GM23338 (cell line): Measurements from ENCODE around the gene SMTNL2. TPM values are rescaled to one million over a fixed set of nuclear protein-coding genes. Genes with fewer than 3 reads are reported as not detected.

Source experiments
- ATAC-seq: fragments of 200-7000 bp; cut with Tn5 transposase; 3 replicates; pipeline ENCODE4 v1.9.1; 2020
- DNase-seq: peaks from one replicate; pipeline ENCODE4 v3.0.0-alpha.2; 2015; ENCODE audit warnings: low spot score
- H2AFZ ChIP-seq: fragments of 200-600 bp; sonication (generic); 2 replicates; pipeline ENCODE4 v1.8.0; 2016; ENCODE audit warnings: antibody characterized with exemption, mild to moderate bottlenecking, moderate library complexity
- H3F3A ChIP-seq: fragments of 200-600 bp; sonication (generic); replicated peaks from 2 replicates; pipeline ENCODE4 v1.8.0; 2017; ENCODE audit warnings: antibody characterized with exemption, mixed run types, low read depth
- H3K27ac ChIP-seq: fragments of 200-600 bp; sonication (generic); 2 replicates; pipeline ENCODE4 v1.6.1; 2016; ENCODE audit warnings: low read depth
- H3K27me3 ChIP-seq: fragments of 200-600 bp; sonication (generic); 2 replicates; pipeline ENCODE4 v1.8.0; 2016; ENCODE audit warnings: mild to moderate bottlenecking, mixed run types, moderate library complexity; ENCODE audit not compliant: insufficient read depth
- H3K36me3 ChIP-seq: fragments of 200-600 bp; sonication (generic); 2 replicates; pipeline ENCODE4 v1.8.0; 2016; ENCODE audit warnings: mild to moderate bottlenecking; ENCODE audit not compliant: insufficient read depth
- H3K4me1 ChIP-seq: fragments of 200-600 bp; sonication (generic); 2 replicates; pipeline ENCODE4 v1.8.0; 2016; ENCODE audit warnings: mild to moderate bottlenecking, moderate library complexity; ENCODE audit not compliant: insufficient read depth
- H3K4me2 ChIP-seq: fragments of 200-600 bp; sonication (generic); 2 replicates; pipeline ENCODE4 v1.7.1; 2017; ENCODE audit warnings: mixed run types
- H3K4me3 ChIP-seq: fragments of 200-600 bp; sonication (generic); 2 replicates; pipeline ENCODE4 v1.6.1; 2016; ENCODE audit warnings: mixed run types
- H3K79me2 ChIP-seq: fragments of 200-600 bp; sonication (generic); replicated peaks from 2 replicates; pipeline ENCODE4 v1.8.0; 2017; ENCODE audit warnings: mild to moderate bottlenecking; ENCODE audit not compliant: insufficient read depth
- H3K9me2 ChIP-seq: fragments of 200-600 bp; sonication (generic); 2 replicates; pipeline ENCODE4 v1.8.0; 2017; ENCODE audit not compliant: insufficient read depth
- H4K20me1 ChIP-seq: fragments of 200-600 bp; sonication (generic); replicated peaks from 2 replicates; pipeline ENCODE4 v1.8.0; 2017; ENCODE audit warnings: mild to moderate bottlenecking; ENCODE audit not compliant: insufficient read depth
- H3K27ac Mint-ChIP-seq: 2 replicates; pipeline ENCODE4 v1.8.0; 2020; ENCODE audit warnings: inconsistent platforms, mild to moderate bottlenecking, moderate library complexity, mixed read lengths
- H3K27me3 Mint-ChIP-seq: 3 replicates; pipeline ENCODE4 v1.8.0; 2022; ENCODE audit warnings: low read depth, mild to moderate bottlenecking, moderate library complexity, mixed read lengths, inconsistent platforms; ENCODE audit not compliant: insufficient read depth, poor library complexity
- H3K36me3 Mint-ChIP-seq: 3 replicates; pipeline ENCODE4 v1.8.0; 2021; ENCODE audit warnings: low read depth, mild to moderate bottlenecking, inconsistent platforms, moderate library complexity, mixed read lengths
- H3K4me1 Mint-ChIP-seq: 3 replicates; pipeline ENCODE4 v1.8.0; 2020; ENCODE audit warnings: mild to moderate bottlenecking, inconsistent platforms, mixed read lengths
- H3K4me3 Mint-ChIP-seq: 3 replicates; pipeline ENCODE4 v1.8.0; 2021; ENCODE audit warnings: moderate library complexity, mild to moderate bottlenecking, inconsistent platforms, mixed read lengths
- H3K9me3 Mint-ChIP-seq: 3 replicates; pipeline ENCODE4 v1.8.0; 2020; ENCODE audit warnings: moderate library complexity, mild to moderate bottlenecking, inconsistent platforms, mixed read lengths
- CREB1 ChIP-seq: fragments of 250-450 bp; sonication (Bioruptor Pico); IDR thresholded peaks from 2 replicates; pipeline ENCODE4 v1.5.0; 2020; ENCODE audit warnings: low read depth, mild to moderate bottlenecking, moderate library complexity
- CTCF ChIP-seq, 2 experiments: fragments of 200-600 bp in 1 of 2; sonication (generic) in 1 of 2; conservative IDR thresholded peaks; 2 replicates each; pipeline versions ENCODE4 v1.5.1 to v1.6.1; 2016 to 2017; ENCODE audit warnings: antibody characterized with exemption in 2 of 2, low read depth in 2 of 2, mild to moderate bottlenecking in 2 of 2, moderate library complexity in 1 of 2
- EZH2 ChIP-seq: fragments of 200-600 bp; sonication (generic); IDR thresholded peaks from one replicate; pipeline ENCODE4 v1.8.0; 2017; ENCODE audit warnings: antibody characterized with exemption, mild to moderate bottlenecking, low read depth; ENCODE audit not compliant: unreplicated experiment
- EZH2phosphoT487 ChIP-seq: fragments of 200-600 bp; sonication (generic); IDR thresholded peaks from one replicate; pipeline ENCODE4 v1.8.1; 2018; ENCODE audit warnings: antibody characterized with exemption; ENCODE audit not compliant: unreplicated experiment
- JUNB ChIP-seq: IDR thresholded peaks from one replicate; pipeline ENCODE4 v1.6.1; 2016; ENCODE audit warnings: antibody characterized with exemption; ENCODE audit not compliant: unreplicated experiment
- NANOG ChIP-seq: IDR thresholded peaks from 2 replicates; pipeline ENCODE4 v1.6.1; 2016; ENCODE audit warnings: antibody characterized with exemption, borderline replicate concordance
- POLR2AphosphoS5 ChIP-seq: IDR thresholded peaks from 2 replicates; pipeline ENCODE4 v1.6.1; 2016; ENCODE audit warnings: antibody characterized with exemption, low read depth
- STAT1 ChIP-seq: IDR thresholded peaks from one replicate; pipeline ENCODE4 v1.6.1; 2016; ENCODE audit warnings: antibody characterized with exemption; ENCODE audit not compliant: unreplicated experiment
- ZNF114 ChIP-seq: fragments of 250-450 bp; sonication (Bioruptor Pico); IDR thresholded peaks from 2 replicates; pipeline ENCODE4 v1.5.0; 2020; ENCODE audit warnings: mild to moderate bottlenecking, moderate library complexity
- ZNF331 ChIP-seq: fragments of 250-450 bp; sonication (Bioruptor Pico); IDR thresholded peaks from 2 replicates; pipeline ENCODE4 v1.5.0; 2020; ENCODE audit warnings: low read depth, mild to moderate bottlenecking, moderate library complexity
- polyA plus RNA-seq: library from polyadenylated mRNA; unstranded; fragments of >200 nt; fragmentation: Nextera tagmentation; extraction: Ambion mirVana; gene quantifications from 2 replicates; pipeline ENCODE4 v1.2.1, GENCODE V29; 2016
- total RNA-seq: library from RNA; depleted of rRNA; stranded (reverse); fragments of >200 nt; shearing (Covaris generic); gene quantifications from 2 replicates; pipeline ENCODE4 v1.2.3, GENCODE V29; 2014
- TF ChIP-seq, protein P1 (sequence below): IDR thresholded peaks from one replicate; pipeline ENCODE4 v1.6.1; 2018; ENCODE audit warnings: antibody characterized with exemption; ENCODE audit not compliant: unreplicated experiment
- TF ChIP-seq, protein P2 (sequence below): IDR thresholded peaks from 2 replicates; pipeline ENCODE4 v1.6.1; 2016; ENCODE audit warnings: antibody characterized with exemption

The SMTNL2 gene
- total and polyA plus RNA-seq, 2 experiments from 2014 or later, result 1.3 to 4.3 TPM

- no peak overlapping the region; the same call in 1 of the 2 replicates for H3K27ac ChIP-seq
Measured at GRCh38 chr17:4536742-4537411, 47.5 kb upstream of the SMTNL2 start.

GRCh38 chr17:4537451-4538235, 46.7 kb upstream of the SMTNL2 start:
- H3K4me3 ChIP-seq, result no peak overlapping the region; the same call in 1 of the 2 replicates
- H3K27me3 ChIP-seq, result no peaks in the 10 kb centered on the region; the same call in 1 of the 2 replicates
- H3K36me3 ChIP-seq, result no peaks in the 10 kb centered on the region; the same call in 1 of the 2 replicates
- peaks cover 18% of the 10 kb centered on the region for H3K4me1 Mint-ChIP-seq
- peaks cover 56% of the 10 kb centered on the region for H3K27me3 Mint-ChIP-seq
- no peak overlapping the region for H2AFZ ChIP-seq
- no peak overlapping the region for H3K27ac Mint-ChIP-seq
- H3K79me2 ChIP-seq, result no peaks in the 10 kb centered on the region
- H4K20me1 ChIP-seq, result peaks cover 8% of the 10 kb centered on the region
- H3F3A ChIP-seq, result peaks cover 10% of the 10 kb centered on the region
- no peak overlapping the region; the same call in 1 of the 2 replicates for H3K27ac ChIP-seq
- DNase-seq (no peak), ATAC-seq (no peak)
- H3K4me3 Mint-ChIP-seq, result no peak overlapping the region
- peaks cover 7% of the 10 kb centered on the region; the same call in 1 of the 2 replicates for H3K4me1 ChIP-seq
- H3K9me3 Mint-ChIP-seq, result no peaks in the 10 kb centered on the region; the same call in 2 of the 3 replicates
- H3K4me2 ChIP-seq, result no peak overlapping the region
- H3K9me2 ChIP-seq, result no peaks in the 10 kb centered on the region
- H3K36me3 Mint-ChIP-seq, result peaks cover 44% of the 10 kb centered on the region
- TF ChIP-seq POLR2AphosphoS5 (no peak; the same call in 1 of the 2 replicates), CTCF (conservative IDR thresholded peaks at IDR 0.05; ENCODE audit: low read depth in 2 of 2) (no peak), NANOG (no peak), ZNF331 (CRISPR knock-in tag) (no peak), EZH2 (no peak), ZNF114 (CRISPR knock-in tag) (no peak), STAT1 (no peak), CREB1 (CRISPR knock-in tag) (no peak), EZH2phosphoT487 (no peak)

More at GRCh38 chr17:4536742-4537411, 47.5 kb upstream of the SMTNL2 start:
- no peaks in the 10 kb centered on the region; the same call in 2 of the 3 replicates for H3K9me3 Mint-ChIP-seq
- Histone ChIP-seq H3F3A (peaks cover 10% of the 10 kb centered on the region), H3K4me3 (peak overlapping the region; percentile 50), H3K4me1 (peaks cover 7% of the 10 kb centered on the region; the same call in 1 of the 2 replicates), H2AFZ (no peak overlapping the region), H3K27me3 (peaks cover 7% of the 10 kb centered on the region), H3K79me2 (no peaks in the 10 kb centered on the region), H3K4me2 (peak overlapping the region; percentile 75), H3K9me2 (no peaks in the 10 kb centered on the region), H4K20me1 (peaks cover 8% of the 10 kb centered on the region), H3K36me3 (no peaks in the 10 kb centered on the region; the same call in 1 of the 2 replicates)
- peak; percentile 30 for DNase-seq
- TF ChIP-seq EZH2phosphoT487 (no peak), EZH2 (no peak), JUNB (no peak), ZNF331 (CRISPR knock-in tag) (no peak), STAT1 (no peak), POLR2AphosphoS5 (no peak; the same call in 1 of the 2 replicates)
- TF ChIP-seq, protein P1, sequence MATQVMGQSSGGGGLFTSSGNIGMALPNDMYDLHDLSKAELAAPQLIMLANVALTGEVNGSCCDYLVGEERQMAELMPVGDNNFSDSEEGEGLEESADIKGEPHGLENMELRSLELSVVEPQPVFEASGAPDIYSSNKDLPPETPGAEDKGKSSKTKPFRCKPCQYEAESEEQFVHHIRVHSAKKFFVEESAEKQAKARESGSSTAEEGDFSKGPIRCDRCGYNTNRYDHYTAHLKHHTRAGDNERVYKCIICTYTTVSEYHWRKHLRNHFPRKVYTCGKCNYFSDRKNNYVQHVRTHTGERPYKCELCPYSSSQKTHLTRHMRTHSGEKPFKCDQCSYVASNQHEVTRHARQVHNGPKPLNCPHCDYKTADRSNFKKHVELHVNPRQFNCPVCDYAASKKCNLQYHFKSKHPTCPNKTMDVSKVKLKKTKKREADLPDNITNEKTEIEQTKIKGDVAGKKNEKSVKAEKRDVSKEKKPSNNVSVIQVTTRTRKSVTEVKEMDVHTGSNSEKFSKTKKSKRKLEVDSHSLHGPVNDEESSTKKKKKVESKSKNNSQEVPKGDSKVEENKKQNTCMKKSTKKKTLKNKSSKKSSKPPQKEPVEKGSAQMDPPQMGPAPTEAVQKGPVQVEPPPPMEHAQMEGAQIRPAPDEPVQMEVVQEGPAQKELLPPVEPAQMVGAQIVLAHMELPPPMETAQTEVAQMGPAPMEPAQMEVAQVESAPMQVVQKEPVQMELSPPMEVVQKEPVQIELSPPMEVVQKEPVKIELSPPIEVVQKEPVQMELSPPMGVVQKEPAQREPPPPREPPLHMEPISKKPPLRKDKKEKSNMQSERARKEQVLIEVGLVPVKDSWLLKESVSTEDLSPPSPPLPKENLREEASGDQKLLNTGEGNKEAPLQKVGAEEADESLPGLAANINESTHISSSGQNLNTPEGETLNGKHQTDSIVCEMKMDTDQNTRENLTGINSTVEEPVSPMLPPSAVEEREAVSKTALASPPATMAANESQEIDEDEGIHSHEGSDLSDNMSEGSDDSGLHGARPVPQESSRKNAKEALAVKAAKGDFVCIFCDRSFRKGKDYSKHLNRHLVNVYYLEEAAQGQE, result no peak
- TF ChIP-seq, protein P2, sequence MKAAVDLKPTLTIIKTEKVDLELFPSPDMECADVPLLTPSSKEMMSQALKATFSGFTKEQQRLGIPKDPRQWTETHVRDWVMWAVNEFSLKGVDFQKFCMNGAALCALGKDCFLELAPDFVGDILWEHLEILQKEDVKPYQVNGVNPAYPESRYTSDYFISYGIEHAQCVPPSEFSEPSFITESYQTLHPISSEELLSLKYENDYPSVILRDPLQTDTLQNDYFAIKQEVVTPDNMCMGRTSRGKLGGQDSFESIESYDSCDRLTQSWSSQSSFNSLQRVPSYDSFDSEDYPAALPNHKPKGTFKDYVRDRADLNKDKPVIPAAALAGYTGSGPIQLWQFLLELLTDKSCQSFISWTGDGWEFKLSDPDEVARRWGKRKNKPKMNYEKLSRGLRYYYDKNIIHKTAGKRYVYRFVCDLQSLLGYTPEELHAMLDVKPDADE, result no peak
- peaks cover 60% of the 10 kb centered on the region for H3K27me3 Mint-ChIP-seq
- H3K36me3 Mint-ChIP-seq, result peaks cover 37% of the 10 kb centered on the region
- peak; percentile 1 for ATAC-seq
- H3K4me1 Mint-ChIP-seq, result peaks cover 20% of the 10 kb centered on the region
- peak overlapping the region; percentile 65; the same call in 2 of the 3 replicates for H3K4me3 Mint-ChIP-seq
- no peak overlapping the region for H3K27ac Mint-ChIP-seq
